Hepatocyte (in vitro differentiated cells): Measurements from ENCODE around the gene SAP130.

Source experiments
- CTCF ChIP-seq: fragments of 200-600 bp; sonication (generic); IDR thresholded peaks from 2 replicates; pipeline ENCODE4 v1.5.1; 2016; ENCODE audit warnings: antibody characterized with exemption, mild to moderate bottlenecking; ENCODE audit not compliant: poor library complexity
- EZH2 ChIP-seq: fragments of 200-600 bp; sonication (generic); IDR thresholded peaks from 2 replicates; pipeline ENCODE4 v1.6.1; 2016; ENCODE audit warnings: antibody characterized with exemption, mild to moderate bottlenecking, borderline replicate concordance

- TF ChIP-seq CTCF (no peak), EZH2 (no peak)
Observed at GRCh38 chr2:127917916-127918315, 109.9 kb downstream of the SAP130 start.
